ENCODE data around the gene EPHB1.

The EPHB1 gene

GRCh38 chr3:134794950-134795745 is at the start of gene EPHB1:
Gene EPHB1 (plus strand): TSS chr3:134795260.
- FAIRE-seq = peak; percentile 68

GRCh38 chr3:134748698-134749097 is 46.4 kb upstream of the EPHB1 start:
- FAIRE-seq (no peak), DNase-seq (ENCODE audit: insufficient read length, low spot score) (no peak)

More at GRCh38 chr3:134794950-134795745, at the start of gene EPHB1:
- peak; percentile 85 for DNase-seq (ENCODE audit: insufficient read length, low spot score)

- FAIRE-seq (no peak), DNase-seq (ENCODE audit: insufficient read length, low spot score) (no peak)
Observed at GRCh38 chr3:134749174-134749573, 45.9 kb upstream of the EPHB1 start.

GRCh38 chr3:134749802-134750553 is 45.1 kb upstream of the EPHB1 start:
- no peak for FAIRE-seq
- no peak for DNase-seq (ENCODE audit: insufficient read length, low spot score)

GRCh38 chr3:134751831-134752230 is 43.2 kb upstream of the EPHB1 start:
- FAIRE-seq = no peak
- no peak for DNase-seq (ENCODE audit: insufficient read length, low spot score)

GRCh38 chr3:134752761-134753461 is 42.1 kb upstream of the EPHB1 start:
- DNase-seq (ENCODE audit: insufficient read length, low spot score) (no peak), FAIRE-seq (no peak)

GRCh38 chr3:134753999-134754742 is 40.9 kb upstream of the EPHB1 start:
- FAIRE-seq (no peak), DNase-seq (ENCODE audit: insufficient read length, low spot score) (no peak)

- no peak for FAIRE-seq
- DNase-seq (ENCODE audit: insufficient read length, low spot score) = peak; percentile 44
Observed at GRCh38 chr3:134754768-134755559, 40.1 kb upstream of the EPHB1 start.

GRCh38 chr3:134755821-134756220 is 39.2 kb upstream of the EPHB1 start:
- no peak for DNase-seq (ENCODE audit: insufficient read length, low spot score)
- FAIRE-seq = no peak

- FAIRE-seq (no peak), DNase-seq (ENCODE audit: insufficient read length, low spot score) (no peak)
Observed at GRCh38 chr3:134757549-134758069, 37.5 kb upstream of the EPHB1 start.

GRCh38 chr3:134761213-134761612 is 33.8 kb upstream of the EPHB1 start:
- DNase-seq (ENCODE audit: insufficient read length, low spot score) = no peak

GRCh38 chr3:134762016-134762415 is 33.0 kb upstream of the EPHB1 start:
- FAIRE-seq (no peak), DNase-seq (ENCODE audit: insufficient read length, low spot score) (no peak)

More at GRCh38 chr3:134761213-134761612, 33.8 kb upstream of the EPHB1 start:
- FAIRE-seq = no peak

- no peak for FAIRE-seq
- DNase-seq (ENCODE audit: insufficient read length, low spot score) = no peak
Observed at GRCh38 chr3:134765468-134765867, 29.6 kb upstream of the EPHB1 start.

- FAIRE-seq = no peak
Observed at GRCh38 chr3:134766290-134766689, 28.8 kb upstream of the EPHB1 start.

GRCh38 chr3:134768116-134768515 is 26.9 kb upstream of the EPHB1 start:
- DNase-seq (ENCODE audit: insufficient read length, low spot score) = no peak
- FAIRE-seq = no peak

More at GRCh38 chr3:134766290-134766689, 28.8 kb upstream of the EPHB1 start:
- no peak for DNase-seq (ENCODE audit: insufficient read length, low spot score)

- FAIRE-seq = no peak
- no peak for DNase-seq (ENCODE audit: insufficient read length, low spot score)
Observed at GRCh38 chr3:134768837-134769236, 26.2 kb upstream of the EPHB1 start.

- FAIRE-seq = no peak
- DNase-seq (ENCODE audit: insufficient read length, low spot score) = no peak
Observed at GRCh38 chr3:134769287-134769868, 25.7 kb upstream of the EPHB1 start.

GRCh38 chr3:134772011-134772410 is 23.0 kb upstream of the EPHB1 start:
- FAIRE-seq = no peak
- no peak for DNase-seq (ENCODE audit: insufficient read length, low spot score)

- DNase-seq (ENCODE audit: insufficient read length, low spot score) (no peak), FAIRE-seq (no peak)
Observed at GRCh38 chr3:134772591-134772990, 22.5 kb upstream of the EPHB1 start.

Measured in HTR-8/SVneo (cell line).